Measurements from ENCODE around the gene CDYL. TPM values are rescaled to one million over a fixed set of nuclear protein-coding genes. Genes with fewer than 3 reads are reported as not detected.

CDYL gene
- total RNA-seq, 1 donor from 2014 or later = 104 TPM

DNA sequence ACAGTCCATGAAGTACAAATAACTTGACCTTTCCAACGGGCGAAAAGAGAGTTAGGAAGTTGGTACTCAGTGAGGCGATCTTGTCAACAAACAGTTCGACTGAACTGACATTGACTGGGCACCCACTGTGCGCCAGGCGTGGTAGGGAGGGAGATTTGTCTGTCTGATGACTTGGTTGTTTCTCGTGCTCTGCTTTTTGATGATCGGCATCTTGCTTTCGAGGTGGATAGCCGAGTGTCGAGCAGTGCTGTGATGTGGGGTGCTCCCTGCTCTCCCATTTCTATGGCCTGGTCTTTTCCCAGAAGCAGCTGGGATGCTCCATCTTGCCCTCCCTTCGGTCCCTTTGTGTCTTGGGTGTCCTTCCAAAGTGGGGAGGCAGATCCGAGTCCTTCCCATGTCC lies 197.2 kb downstream of the CDYL start:
- peaks cover 9% of the 10 kb centered on the region for H3K36me3 Mint-ChIP-seq
- TF ChIP-seq, protein P1, sequence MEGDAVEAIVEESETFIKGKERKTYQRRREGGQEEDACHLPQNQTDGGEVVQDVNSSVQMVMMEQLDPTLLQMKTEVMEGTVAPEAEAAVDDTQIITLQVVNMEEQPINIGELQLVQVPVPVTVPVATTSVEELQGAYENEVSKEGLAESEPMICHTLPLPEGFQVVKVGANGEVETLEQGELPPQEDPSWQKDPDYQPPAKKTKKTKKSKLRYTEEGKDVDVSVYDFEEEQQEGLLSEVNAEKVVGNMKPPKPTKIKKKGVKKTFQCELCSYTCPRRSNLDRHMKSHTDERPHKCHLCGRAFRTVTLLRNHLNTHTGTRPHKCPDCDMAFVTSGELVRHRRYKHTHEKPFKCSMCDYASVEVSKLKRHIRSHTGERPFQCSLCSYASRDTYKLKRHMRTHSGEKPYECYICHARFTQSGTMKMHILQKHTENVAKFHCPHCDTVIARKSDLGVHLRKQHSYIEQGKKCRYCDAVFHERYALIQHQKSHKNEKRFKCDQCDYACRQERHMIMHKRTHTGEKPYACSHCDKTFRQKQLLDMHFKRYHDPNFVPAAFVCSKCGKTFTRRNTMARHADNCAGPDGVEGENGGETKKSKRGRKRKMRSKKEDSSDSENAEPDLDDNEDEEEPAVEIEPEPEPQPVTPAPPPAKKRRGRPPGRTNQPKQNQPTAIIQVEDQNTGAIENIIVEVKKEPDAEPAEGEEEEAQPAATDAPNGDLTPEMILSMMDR (IDR thresholded peaks at IDR 0.05; ENCODE audit: unreplicated experiment) = no peak
- no peak for DNase-seq (ENCODE audit: low spot score in 2 of 2, unreplicated experiment in 2 of 2)
- peaks cover 18% of the 10 kb centered on the region for H3K9me3 Mint-ChIP-seq
- peak overlapping the region; percentile 83 for H3K27ac Mint-ChIP-seq
- no peaks in the 10 kb centered on the region for H3K27me3 Mint-ChIP-seq (ENCODE audit: low read depth)
- peaks cover 37% of the 10 kb centered on the region for H3K4me1 Mint-ChIP-seq
- no peak overlapping the region for H3K4me3 Mint-ChIP-seq

DNA sequence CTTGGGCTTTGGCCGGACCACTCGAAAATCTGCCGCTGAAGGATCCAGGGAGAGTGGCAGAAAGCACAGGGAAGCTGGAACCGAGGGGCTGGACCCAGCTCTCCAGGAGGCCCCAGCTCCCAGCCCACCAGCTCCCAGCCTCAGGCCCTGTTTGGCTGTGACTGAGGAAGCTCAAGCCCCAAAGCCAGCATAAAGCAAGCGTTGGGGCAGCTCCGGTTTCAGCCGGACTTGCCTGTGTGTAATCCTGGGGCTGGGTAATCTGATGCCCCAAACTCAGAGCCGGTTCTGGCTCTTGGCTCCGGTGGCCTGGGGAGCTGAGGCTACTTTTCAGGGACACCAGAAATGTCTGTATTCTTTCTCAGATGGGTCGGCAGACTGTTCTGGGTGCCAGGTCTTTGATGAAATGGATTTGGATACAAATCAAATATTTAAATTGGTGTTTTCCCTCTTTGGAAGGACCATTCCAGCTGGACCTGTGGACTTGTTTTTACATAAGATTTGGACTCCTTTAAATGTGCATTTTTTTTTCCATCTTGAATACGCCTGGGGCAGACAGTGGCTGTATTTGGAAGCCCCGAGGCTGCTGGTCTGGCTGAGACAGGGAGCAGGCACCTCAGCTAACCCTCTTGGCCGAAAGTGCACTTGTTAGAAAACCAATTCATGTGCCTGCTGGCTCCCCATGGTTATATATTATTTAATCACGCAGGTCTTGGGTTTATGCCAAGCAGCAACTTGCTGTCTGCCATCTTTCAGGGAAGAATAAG lies 198.0 kb downstream of the CDYL start:
- H3K36me3 Mint-ChIP-seq = peaks cover 11% of the 10 kb centered on the region

DNA sequence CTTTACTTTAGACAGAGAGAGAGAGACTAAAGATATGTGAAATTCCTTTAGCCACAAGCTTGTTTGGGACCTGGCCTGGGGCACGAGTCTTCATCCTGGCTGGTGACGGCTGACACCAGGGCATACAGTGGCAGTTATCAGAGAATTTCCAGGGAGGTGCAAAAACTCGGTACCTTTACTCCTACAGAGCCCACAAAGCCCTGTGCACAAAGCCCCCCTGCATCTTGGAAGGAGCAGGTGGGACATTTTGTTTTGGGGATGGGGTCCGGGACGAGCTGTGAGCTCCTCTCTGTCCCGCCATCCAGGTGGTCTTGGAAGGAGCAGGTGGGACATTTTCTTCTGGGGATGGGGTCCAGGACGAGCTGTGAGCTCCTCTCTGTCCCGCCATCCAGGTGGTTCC lies 198.8 kb downstream of the CDYL start:
- peaks cover 15% of the 10 kb centered on the region for H3K36me3 Mint-ChIP-seq
- H3K27me3 Mint-ChIP-seq (ENCODE audit: low read depth) = no peaks in the 10 kb centered on the region
- H3K4me3 Mint-ChIP-seq = no peak overlapping the region
- H3K27ac Mint-ChIP-seq = peak overlapping the region; percentile 83
- peaks cover 35% of the 10 kb centered on the region for H3K4me1 Mint-ChIP-seq
- peaks cover 26% of the 10 kb centered on the region for H3K9me3 Mint-ChIP-seq
- TF ChIP-seq, protein P1 (IDR thresholded peaks at IDR 0.05; ENCODE audit: unreplicated experiment) = no peak
- DNase-seq (ENCODE audit: low spot score in 2 of 2, unreplicated experiment in 2 of 2) = no peak

More for the DNA sequence above, 198.0 kb downstream of the CDYL start:
- TF ChIP-seq, protein P1 (IDR thresholded peaks at IDR 0.05; ENCODE audit: unreplicated experiment) = no peak
- H3K9me3 Mint-ChIP-seq = peaks cover 21% of the 10 kb centered on the region
- H3K27ac Mint-ChIP-seq = peak overlapping the region; percentile 83
- no peaks in the 10 kb centered on the region for H3K27me3 Mint-ChIP-seq (ENCODE audit: low read depth)
- DNase-seq (ENCODE audit: low spot score in 2 of 2, unreplicated experiment in 2 of 2) = no peak
- no peak overlapping the region for H3K4me3 Mint-ChIP-seq
- H3K4me1 Mint-ChIP-seq = peaks cover 37% of the 10 kb centered on the region

DNA sequence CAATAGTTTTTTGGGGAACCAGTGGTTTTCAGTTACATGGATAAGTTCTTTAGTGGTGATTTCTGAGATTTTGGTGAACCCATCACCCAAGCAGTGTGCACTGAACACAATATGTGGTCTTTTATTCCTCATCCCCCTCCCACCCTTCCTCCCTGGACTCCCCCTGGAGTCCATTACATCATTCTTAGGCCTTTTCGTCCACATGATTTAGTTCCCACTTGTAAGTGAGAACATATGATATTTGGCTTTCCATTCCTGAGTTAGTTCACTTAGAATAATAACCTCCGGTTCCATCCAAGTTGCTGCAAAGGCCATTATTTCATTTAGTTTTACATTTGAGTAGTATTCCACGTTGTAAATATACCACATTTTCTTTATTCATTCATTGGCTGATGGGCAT lies 199.3 kb downstream of the CDYL start:
- H3K4me1 Mint-ChIP-seq = peaks cover 29% of the 10 kb centered on the region
- DNase-seq (ENCODE audit: low spot score in 2 of 2, unreplicated experiment in 2 of 2) = no peak
- no peak overlapping the region for H3K4me3 Mint-ChIP-seq
- H3K27ac Mint-ChIP-seq = no peak overlapping the region
- H3K27me3 Mint-ChIP-seq (ENCODE audit: low read depth) = no peaks in the 10 kb centered on the region
- H3K9me3 Mint-ChIP-seq = peaks cover 29% of the 10 kb centered on the region
- TF ChIP-seq, protein P1 (IDR thresholded peaks at IDR 0.05; ENCODE audit: unreplicated experiment) = no peak
- peaks cover 18% of the 10 kb centered on the region for H3K36me3 Mint-ChIP-seq

DNA sequence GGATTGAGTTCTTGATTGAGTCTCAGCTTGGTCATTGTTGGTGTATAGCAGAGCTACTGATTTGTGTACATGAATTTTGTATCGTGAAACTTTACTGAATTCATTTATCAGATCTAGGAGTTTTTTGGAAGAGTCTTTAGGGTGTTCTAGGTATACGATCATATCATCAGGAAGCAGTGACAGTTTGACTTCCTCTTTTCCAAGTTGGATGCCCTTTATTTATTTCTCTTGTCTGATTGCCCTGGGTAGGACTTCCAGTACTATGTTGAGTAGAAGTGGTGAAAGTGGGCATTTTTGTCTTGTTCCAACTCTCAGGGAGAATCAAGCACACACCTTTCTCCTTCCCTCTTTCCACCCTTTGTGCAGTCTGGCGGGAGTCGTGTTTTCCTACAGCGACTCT lies 201.3 kb downstream of the CDYL start:
- H3K27ac Mint-ChIP-seq = no peak overlapping the region
- no peak for DNase-seq (ENCODE audit: low spot score in 2 of 2, unreplicated experiment in 2 of 2)
- TF ChIP-seq, protein P1 (IDR thresholded peaks at IDR 0.05; ENCODE audit: unreplicated experiment) = no peak
- H3K36me3 Mint-ChIP-seq = peaks cover 19% of the 10 kb centered on the region
- H3K9me3 Mint-ChIP-seq = peaks cover 29% of the 10 kb centered on the region
- H3K4me3 Mint-ChIP-seq = no peak overlapping the region
- peaks cover 22% of the 10 kb centered on the region for H3K4me1 Mint-ChIP-seq
- no peaks in the 10 kb centered on the region for H3K27me3 Mint-ChIP-seq (ENCODE audit: low read depth)
